Esophagus (tissue), 2 donors: ENCODE data around the gene RWDD1. TPM values are rescaled to one million over a fixed set of nuclear protein-coding genes. Genes with fewer than 3 reads are reported as not detected.

Experiments
- H3K27ac ChIP-seq, 2 donors: one replicate each; pipeline ENCODE4 v1.5.1; 2013; ENCODE audit warnings: low read depth in 2 of 2, mild to moderate bottlenecking in 2 of 2, inconsistent platforms in 1 of 2, low read length in 1 of 2, moderate library complexity in 1 of 2
- H3K27me3 ChIP-seq, 2 donors: one replicate each; pipeline ENCODE4 v1.6.1; 2013; ENCODE audit warnings: low read length in 2 of 2, control low read depth in 1 of 2, mild to moderate bottlenecking in 1 of 2; ENCODE audit not compliant: insufficient read depth in 2 of 2, control insufficient read depth in 1 of 2
- H3K36me3 ChIP-seq, 2 donors: one replicate each; pipeline ENCODE4 v1.6.1; 2013; ENCODE audit warnings: low read length in 1 of 2; ENCODE audit not compliant: control insufficient read depth in 2 of 2, insufficient read depth in 2 of 2
- H3K4me1 ChIP-seq, 2 donors: one replicate each; pipeline ENCODE4 v1.6.1; 2013; ENCODE audit warnings: low read length in 1 of 2; ENCODE audit not compliant: control insufficient read depth in 2 of 2, insufficient read depth in 2 of 2
- H3K4me3 ChIP-seq, 2 donors: one replicate each; pipeline ENCODE4 v1.5.1; 2013; ENCODE audit warnings: low read length in 2 of 2, mild to moderate bottlenecking in 2 of 2, low read depth in 1 of 2, moderate library complexity in 1 of 2
- H3K9me3 ChIP-seq, 2 donors: one replicate each; pipeline ENCODE4 v1.6.1; 2013; ENCODE audit warnings: mild to moderate bottlenecking in 2 of 2, low read depth in 1 of 2, low read length in 1 of 2, moderate library complexity in 1 of 2; ENCODE audit not compliant: control insufficient read depth in 2 of 2, insufficient read depth in 1 of 2
- WGBS, 2 donors: extraction: QIAGEN DNeasy Blood & Tissue Kit; methylation state at CpG; one replicate each; pipeline ENCODE4 v1.1.7; 2013; 5-methylcytosine and 5-hydroxymethylcytosine counted together
- polyA plus RNA-seq, 2 donors: library from polyadenylated mRNA; stranded (reverse); fragments of 200-250 nt; gene quantifications; one replicate each; pipeline ENCODE4 v1.2.3, GENCODE V29; 2013
- donor health status: healthy with polysubstance abuse.
- donor health status: Bipolar disorder and iron deficiency.

RWDD1 gene
- polyA plus RNA-seq, 2 donors: 32.5 to 45.3 TPM

DNA sequence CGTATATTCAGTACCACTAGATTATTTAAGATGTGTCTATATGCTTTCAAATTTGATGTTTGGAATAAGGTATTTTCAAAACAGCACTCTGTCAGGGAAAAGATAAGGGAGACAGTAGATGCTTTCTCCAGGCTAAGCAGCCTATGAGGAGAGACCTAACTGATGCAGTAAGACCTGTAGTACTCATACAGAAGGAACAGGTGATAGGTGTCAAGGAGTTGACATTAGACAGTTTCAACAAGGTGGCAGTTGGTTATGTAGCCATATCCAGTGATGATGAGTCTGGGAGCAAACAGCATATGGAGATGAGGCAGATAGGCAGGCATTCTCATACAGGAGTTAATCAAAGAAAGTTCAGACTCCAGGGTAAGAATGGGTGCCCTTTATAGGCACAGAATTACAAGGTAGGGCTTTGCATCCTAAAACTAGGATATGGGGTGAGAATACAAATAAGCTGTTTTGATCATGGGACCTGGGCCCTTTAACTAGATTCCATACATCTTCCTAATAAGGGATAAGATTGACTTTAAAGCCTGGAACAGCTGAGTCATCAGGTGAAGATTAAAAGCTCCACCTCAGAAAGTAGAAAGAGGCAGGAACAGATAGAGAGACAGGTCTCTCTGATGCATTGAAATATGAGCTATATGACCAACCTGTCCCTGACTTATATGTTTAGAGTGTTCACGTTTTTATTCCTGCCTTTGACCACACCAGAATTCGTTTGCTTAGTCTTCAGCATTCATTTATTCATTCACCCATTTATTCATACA lies 52.9 kb downstream of the RWDD1 start:
- Histone ChIP-seq H3K4me3 (no peak overlapping the region), H3K27me3 (no peaks in the 10 kb centered on the region), H3K9me3 (no peaks in the 10 kb centered on the region), H3K27ac (no peak overlapping the region), H3K36me3 (no peaks in the 10 kb centered on the region), H3K4me1 (no peaks in the 10 kb centered on the region)
- WGBS, 2 donors: 44 to 60% methylated on average over 3 of the region's 3 CpGs

DNA sequence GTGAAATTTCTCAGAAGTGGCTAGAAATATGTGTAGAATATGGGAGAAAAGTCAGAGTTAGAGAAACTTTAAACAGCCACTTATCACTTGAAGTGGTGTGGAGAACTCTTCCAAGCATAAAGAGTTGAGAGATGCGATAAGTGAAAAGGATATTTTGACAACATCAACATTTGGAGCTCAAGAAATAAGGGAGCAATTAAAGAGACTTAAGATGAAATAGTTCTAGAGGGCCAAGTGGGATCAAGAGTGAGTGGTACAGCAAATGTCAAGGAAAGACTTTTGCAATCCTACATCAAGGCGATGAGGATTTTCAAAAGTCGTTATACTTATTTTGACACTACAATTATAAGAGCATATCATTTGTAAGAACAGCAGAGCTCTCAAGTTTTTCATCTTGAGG lies 54.6 kb downstream of the RWDD1 start:
- H3K9me3 ChIP-seq: no peaks in the 10 kb centered on the region
- H3K4me1 ChIP-seq: no peaks in the 10 kb centered on the region
- H3K27ac ChIP-seq: no peak overlapping the region
- no peaks in the 10 kb centered on the region for H3K36me3 ChIP-seq
- H3K4me3 ChIP-seq: no peak overlapping the region
- 92 to 95% methylated on average over 3 of the region's 3 CpGs for WGBS, 2 donors
- no peaks in the 10 kb centered on the region for H3K27me3 ChIP-seq

DNA sequence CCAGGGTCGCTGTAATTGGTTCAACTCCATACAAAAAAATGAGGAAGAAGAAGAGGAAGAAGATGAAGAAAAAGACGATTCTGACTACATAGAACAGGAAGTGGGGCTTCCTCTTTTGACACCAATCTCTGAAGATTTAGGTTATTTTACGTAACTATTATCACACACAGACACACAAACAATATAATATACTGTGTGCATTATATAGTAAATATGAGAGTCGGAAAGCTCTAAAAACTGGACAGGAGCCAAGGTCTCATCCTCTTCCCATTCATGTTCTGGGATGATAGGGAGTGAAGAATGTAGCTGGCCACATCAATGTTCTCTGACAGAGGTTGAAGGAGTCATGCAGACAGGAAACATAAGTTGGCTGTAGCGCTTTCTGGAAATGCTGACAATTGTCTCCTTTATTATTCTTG lies 58.3 kb downstream of the RWDD1 start:
- no peaks in the 10 kb centered on the region for H3K9me3 ChIP-seq
- H3K4me1 ChIP-seq: no peaks in the 10 kb centered on the region
- no peak overlapping the region for H3K4me3 ChIP-seq
- H3K36me3 ChIP-seq: peaks cover 0 to 5% of the 10 kb centered on the region in 2 donors
- no peak overlapping the region for H3K27ac ChIP-seq
- H3K27me3 ChIP-seq: no peaks in the 10 kb centered on the region
- WGBS, 2 donors: 67 to 74% methylated on average over 5 of the region's 5 CpGs

DNA sequence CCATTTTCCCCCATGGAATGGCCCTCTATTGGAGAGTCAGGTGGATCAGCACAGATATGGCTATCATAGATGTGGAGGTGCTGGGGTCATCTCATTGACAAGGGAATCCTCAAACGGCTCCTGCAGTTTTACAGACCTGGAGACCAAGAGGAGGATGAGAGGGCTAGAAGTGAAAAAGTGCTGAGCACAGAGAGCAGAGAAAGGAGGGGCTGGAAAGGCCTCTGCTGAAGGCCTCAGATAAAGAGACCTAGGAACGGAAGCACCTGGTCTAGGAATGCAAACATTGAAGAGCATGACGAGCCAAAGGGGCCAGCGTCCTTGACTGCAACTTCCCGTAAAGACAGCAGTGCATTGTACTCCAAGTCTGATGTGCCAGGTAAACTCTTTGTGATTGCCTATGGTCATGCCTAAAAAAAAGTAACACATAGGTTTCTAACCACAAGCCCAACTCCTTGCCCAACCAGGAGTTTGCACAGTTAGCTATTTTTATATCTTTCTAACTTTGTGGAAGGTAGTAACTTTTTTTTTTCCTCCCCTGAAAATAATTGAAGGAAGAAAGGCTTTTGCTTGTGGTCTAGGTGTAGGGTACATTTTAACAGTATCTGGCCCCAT lies 60.2 kb downstream of the RWDD1 start:
- Histone ChIP-seq H3K27ac (no peak overlapping the region), H3K4me3 (no peak overlapping the region), H3K4me1 (no peaks in the 10 kb centered on the region), H3K27me3 (no peaks in the 10 kb centered on the region), H3K36me3 (peaks cover 0 to 5% of the 10 kb centered on the region in 2 donors), H3K9me3 (no peaks in the 10 kb centered on the region)
- WGBS, 2 donors: 56 to 59% methylated on average over 5 of the region's 5 CpGs

DNA sequence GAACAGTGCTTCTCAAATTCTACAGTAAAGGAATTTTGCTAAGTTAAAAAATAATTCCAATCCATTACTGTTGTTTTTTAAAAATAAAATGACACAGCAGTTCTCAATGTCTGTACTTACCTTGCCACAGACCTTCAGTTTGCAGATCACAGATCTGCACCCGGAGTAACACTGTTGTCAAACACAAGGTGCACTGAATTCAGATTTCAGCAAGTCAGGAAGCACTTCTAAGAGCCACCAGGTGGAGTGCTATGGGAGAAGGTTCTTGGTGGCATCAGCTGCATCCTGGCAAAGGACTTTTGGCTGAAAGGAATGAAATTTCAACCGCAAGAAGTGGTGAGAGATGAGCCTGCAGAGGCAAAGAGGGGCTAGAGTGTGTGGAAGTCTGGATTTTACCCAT lies 62.4 kb downstream of the RWDD1 start:
- 73 to 86% methylated on average over 2 of the region's 2 CpGs for WGBS, 2 donors
- peaks cover 0 to 5% of the 10 kb centered on the region in 2 donors for H3K36me3 ChIP-seq
- H3K27ac ChIP-seq: no peak overlapping the region
- no peaks in the 10 kb centered on the region for H3K9me3 ChIP-seq
- no peaks in the 10 kb centered on the region for H3K4me1 ChIP-seq
- no peaks in the 10 kb centered on the region for H3K27me3 ChIP-seq
- no peak overlapping the region for H3K4me3 ChIP-seq

Other genes starting within 250 kb of the RWDD1 start
- gene DSE, start 200.6 kb upstream of the RWDD1 start, polyA plus RNA-seq: 1 to 10 TPM; 4.5 to 8.1 TPM
- 1 to 10 TPM; 2.9 to 3.4 TPM for gene CALHM6, start 110.1 kb upstream of the RWDD1 start, polyA plus RNA-seq
- gene CALHM5, start 59.9 kb upstream of the RWDD1 start, polyA plus RNA-seq: under 1 TPM; 0.12 to 0.21 TPM
- gene TRAPPC3L, start 25.8 kb upstream of the RWDD1 start, polyA plus RNA-seq: under 1 TPM in 1 of 2 donors, not detected in 1; 0.01 TPM
- gene CALHM4, start 17.8 kb upstream of the RWDD1 start, polyA plus RNA-seq: not detected
- under 1 TPM; 0.07 to 0.08 TPM for gene RSPH4A, start 45.0 kb downstream of the RWDD1 start, polyA plus RNA-seq
- 10 to 100 TPM in 1 of 2 donors, 1 to 10 TPM in 1; 6.9 to 12.7 TPM for gene ZUP1, start 97.3 kb downstream of the RWDD1 start, polyA plus RNA-seq
- gene KPNA5, start 109.7 kb downstream of the RWDD1 start, polyA plus RNA-seq: 1 to 10 TPM; 1.1 to 1.2 TPM
- 1 to 10 TPM in 1 of 2 donors, under 1 TPM in 1; 0.71 to 1.6 TPM for gene FAM162B, start 194.2 kb downstream of the RWDD1 start, polyA plus RNA-seq